Renal pelvis (tissue), 4 donors: ENCODE results near the gene AGA. TPM values are rescaled to one million over a fixed set of nuclear protein-coding genes. Genes with fewer than 3 reads are reported as not detected.

ENCODE experiments used
- DNase-seq: peaks from one replicate; pipeline ENCODE4 v3.0.0-alpha.2; 2013
- polyA plus RNA-seq, 3 donors: library from polyadenylated mRNA; unstranded; fragments of 120-200 nt; gene quantifications; one replicate each; pipeline ENCODE4 v1.2.1, GENCODE V29; 2013; ENCODE audit not compliant: insufficient read length in 3 of 3

Gene AGA
- polyA plus RNA-seq, 3 donors = 39.3 to 44.8 (median 43.9) TPM

- DNase-seq = no peak
These were observed 42.2 kb downstream of the AGA start for GRCh38 chr4:177400030-177400429.

- DNase-seq = no peak
These were observed 45.9 kb downstream of the AGA start for GRCh38 chr4:177396352-177396751.

- no peak for DNase-seq
These were observed 49.0 kb downstream of the AGA start for GRCh38 chr4:177393236-177393635.

- no peak for DNase-seq
These were observed 50.3 kb downstream of the AGA start for GRCh38 chr4:177391953-177392352.

GRCh38 chr4:177391287-177391686 is 51.0 kb downstream of the AGA start:
- no peak for DNase-seq

- DNase-seq = no peak
These were observed 55.9 kb downstream of the AGA start for GRCh38 chr4:177386278-177386815.

- DNase-seq = no peak
These were observed 56.5 kb downstream of the AGA start for GRCh38 chr4:177385576-177386277.

- DNase-seq = no peak
These were observed 57.3 kb downstream of the AGA start for GRCh38 chr4:177384856-177385397.

GRCh38 chr4:177381762-177382310 is 60.4 kb downstream of the AGA start:
- no peak for DNase-seq

Other genes with a start within 250 kb of the AGA start
- 1 to 10 TPM; 4.2 to 6.1 (median 5.4) TPM for gene NEIL3, start 132.6 kb downstream of the AGA start, polyA plus RNA-seq